Measurements from ENCODE around the gene ALAS2.

ALAS2 gene

DNA sequence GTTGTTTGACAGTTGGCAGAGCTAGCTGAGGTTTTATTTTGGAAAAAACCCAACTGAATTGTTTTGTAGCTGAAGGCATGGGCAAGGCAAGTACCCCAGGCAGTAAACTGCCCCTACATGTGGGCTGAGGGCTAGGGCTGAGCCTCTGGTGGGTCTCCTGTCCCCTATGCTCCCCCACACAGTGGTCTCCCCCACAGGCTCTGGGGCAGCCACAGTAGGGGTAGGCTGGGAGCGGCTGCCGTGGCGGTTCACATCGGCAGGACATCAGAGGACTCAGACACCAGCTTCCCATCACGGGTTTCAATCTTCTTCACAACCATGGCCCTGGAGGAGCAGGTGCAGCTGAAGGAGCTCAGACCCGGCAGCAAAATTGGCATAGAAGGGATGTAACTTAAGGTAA is 10.7 kb upstream of the ALAS2 start:
- TF ChIP-seq, protein P1, sequence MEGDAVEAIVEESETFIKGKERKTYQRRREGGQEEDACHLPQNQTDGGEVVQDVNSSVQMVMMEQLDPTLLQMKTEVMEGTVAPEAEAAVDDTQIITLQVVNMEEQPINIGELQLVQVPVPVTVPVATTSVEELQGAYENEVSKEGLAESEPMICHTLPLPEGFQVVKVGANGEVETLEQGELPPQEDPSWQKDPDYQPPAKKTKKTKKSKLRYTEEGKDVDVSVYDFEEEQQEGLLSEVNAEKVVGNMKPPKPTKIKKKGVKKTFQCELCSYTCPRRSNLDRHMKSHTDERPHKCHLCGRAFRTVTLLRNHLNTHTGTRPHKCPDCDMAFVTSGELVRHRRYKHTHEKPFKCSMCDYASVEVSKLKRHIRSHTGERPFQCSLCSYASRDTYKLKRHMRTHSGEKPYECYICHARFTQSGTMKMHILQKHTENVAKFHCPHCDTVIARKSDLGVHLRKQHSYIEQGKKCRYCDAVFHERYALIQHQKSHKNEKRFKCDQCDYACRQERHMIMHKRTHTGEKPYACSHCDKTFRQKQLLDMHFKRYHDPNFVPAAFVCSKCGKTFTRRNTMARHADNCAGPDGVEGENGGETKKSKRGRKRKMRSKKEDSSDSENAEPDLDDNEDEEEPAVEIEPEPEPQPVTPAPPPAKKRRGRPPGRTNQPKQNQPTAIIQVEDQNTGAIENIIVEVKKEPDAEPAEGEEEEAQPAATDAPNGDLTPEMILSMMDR (IDR thresholded peaks at IDR 0.05; ENCODE audit: control insufficient read depth, insufficient read depth, low read depth, low read length, missing control alignments), result no peak
- no peak overlapping the region for H3K4me3 ChIP-seq (ENCODE audit: control insufficient read depth, low read depth, low read length)
- no peak for DNase-seq (ENCODE audit: low read depth)

DNA sequence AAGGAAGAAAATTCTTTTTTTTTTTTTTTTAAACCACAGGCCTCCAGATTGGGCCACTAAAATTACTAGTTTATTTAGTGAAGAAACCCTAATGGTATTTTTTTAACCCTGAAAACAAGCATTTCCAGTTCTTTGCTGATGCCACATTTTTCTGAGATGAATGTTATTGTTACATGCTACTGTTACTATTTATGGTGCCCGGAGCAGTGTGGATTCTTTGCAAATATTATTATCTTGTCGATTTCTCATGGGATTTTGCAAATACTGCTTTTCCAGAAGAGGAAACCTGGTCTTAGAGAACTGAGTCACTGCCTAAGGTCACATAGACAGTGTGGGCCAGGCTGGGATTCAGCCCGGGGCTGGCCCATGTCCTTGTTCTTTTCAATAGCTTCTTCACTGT is 8.7 kb upstream of the ALAS2 start:
- TF ChIP-seq, protein P1 (IDR thresholded peaks at IDR 0.05; ENCODE audit: control insufficient read depth, insufficient read depth, low read depth, low read length, missing control alignments), result no peak
- H3K4me3 ChIP-seq (ENCODE audit: control insufficient read depth, low read depth, low read length), result no peak overlapping the region
- no peak for DNase-seq (ENCODE audit: low read depth)

DNA sequence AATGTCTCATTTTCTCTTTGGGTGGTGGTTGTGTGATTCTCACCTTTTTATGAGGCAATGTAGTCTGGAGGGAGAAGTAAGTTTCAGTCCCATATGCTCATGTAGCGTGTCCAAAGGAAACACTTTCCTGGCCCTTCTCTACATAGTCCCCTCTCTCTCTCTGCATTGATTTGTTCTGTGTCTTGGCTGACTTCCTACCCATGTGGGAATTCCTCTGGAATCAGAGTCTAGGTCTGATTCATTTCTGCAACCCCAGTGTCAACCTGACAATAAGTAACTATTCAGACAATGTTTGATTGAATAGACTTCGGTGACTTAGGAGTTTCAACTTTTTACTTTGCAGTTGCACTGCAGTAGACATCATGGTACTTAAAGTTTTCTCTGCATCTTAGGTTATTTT is 2.7 kb upstream of the ALAS2 start:
- no peak for DNase-seq (ENCODE audit: low read depth)
- TF ChIP-seq, protein P1 (IDR thresholded peaks at IDR 0.05; ENCODE audit: control insufficient read depth, insufficient read depth, low read depth, low read length, missing control alignments), result no peak
- H3K4me3 ChIP-seq (ENCODE audit: control insufficient read depth, low read depth, low read length), result no peak overlapping the region

DNA sequence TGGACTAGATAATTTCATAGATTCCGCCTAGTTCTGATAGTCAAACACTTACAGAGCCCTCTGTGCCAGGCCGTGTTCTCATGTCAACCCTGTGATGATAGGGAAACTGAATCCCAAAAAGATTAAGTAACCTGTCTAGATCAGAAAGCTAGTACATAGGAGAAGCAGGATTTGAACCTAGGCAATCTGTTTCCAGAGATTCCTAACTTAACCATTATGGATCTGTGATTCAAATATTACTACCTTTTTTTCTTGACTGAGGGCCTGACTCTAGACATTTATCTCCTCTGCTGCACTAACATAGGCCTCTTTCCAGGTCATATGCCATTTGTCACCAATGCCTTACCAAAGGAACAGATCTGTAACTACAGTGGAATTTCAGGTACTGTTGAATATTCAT is 1.5 kb downstream of the ALAS2 start:
- no peak overlapping the region for H3K4me3 ChIP-seq (ENCODE audit: control insufficient read depth, low read depth, low read length)
- DNase-seq (ENCODE audit: low read depth), result no peak
- TF ChIP-seq, protein P1 (IDR thresholded peaks at IDR 0.05; ENCODE audit: control insufficient read depth, insufficient read depth, low read depth, low read length, missing control alignments), result no peak

DNA sequence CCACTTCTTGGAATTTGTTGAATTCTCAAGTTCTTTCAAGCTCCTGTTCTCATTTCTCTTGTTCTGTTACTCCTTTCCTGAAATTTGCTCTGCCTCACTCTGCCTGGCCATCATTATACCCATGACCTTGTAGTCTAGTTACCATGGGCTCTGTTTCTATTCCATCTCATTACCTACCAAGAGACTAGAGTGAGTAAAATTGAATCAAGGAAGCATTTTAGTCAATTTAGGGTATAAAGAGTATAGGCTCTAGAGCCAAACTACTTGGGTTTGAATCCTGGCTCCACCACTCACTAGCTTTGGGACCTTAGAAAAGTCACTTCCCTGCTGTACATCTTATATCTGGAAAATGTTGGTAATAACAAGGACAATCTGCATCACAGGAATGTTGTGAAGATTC is 2.2 kb downstream of the ALAS2 start:
- no peak for DNase-seq (ENCODE audit: low read depth)
- no peak overlapping the region for H3K4me3 ChIP-seq (ENCODE audit: control insufficient read depth, low read depth, low read length)
- TF ChIP-seq, protein P1 (IDR thresholded peaks at IDR 0.05; ENCODE audit: control insufficient read depth, insufficient read depth, low read depth, low read length, missing control alignments), result no peak

DNA sequence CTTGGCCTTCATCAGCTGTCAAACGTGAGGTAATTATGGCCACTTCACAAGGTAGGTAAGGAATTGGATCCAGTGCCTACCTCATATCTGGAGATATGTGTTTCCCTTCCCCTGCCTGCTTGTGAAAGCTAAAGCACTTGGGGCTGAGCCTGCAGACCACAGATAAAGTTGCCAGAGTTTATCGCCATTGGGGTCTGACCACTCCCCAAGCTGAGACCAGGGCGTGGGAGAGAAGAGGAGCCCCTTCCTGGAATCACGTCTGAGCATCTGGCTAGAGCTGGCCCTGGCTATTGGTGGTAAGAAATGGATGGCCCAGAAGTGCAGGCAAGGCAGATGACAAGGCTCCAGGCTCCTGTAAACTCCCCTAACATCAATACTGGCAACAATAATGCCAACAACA is 2.7 kb downstream of the ALAS2 start:
- DNase-seq (ENCODE audit: low read depth), result no peak
- TF ChIP-seq, protein P1 (IDR thresholded peaks at IDR 0.05; ENCODE audit: control insufficient read depth, insufficient read depth, low read depth, low read length, missing control alignments), result no peak
- H3K4me3 ChIP-seq (ENCODE audit: control insufficient read depth, low read depth, low read length), result no peak overlapping the region

DNA sequence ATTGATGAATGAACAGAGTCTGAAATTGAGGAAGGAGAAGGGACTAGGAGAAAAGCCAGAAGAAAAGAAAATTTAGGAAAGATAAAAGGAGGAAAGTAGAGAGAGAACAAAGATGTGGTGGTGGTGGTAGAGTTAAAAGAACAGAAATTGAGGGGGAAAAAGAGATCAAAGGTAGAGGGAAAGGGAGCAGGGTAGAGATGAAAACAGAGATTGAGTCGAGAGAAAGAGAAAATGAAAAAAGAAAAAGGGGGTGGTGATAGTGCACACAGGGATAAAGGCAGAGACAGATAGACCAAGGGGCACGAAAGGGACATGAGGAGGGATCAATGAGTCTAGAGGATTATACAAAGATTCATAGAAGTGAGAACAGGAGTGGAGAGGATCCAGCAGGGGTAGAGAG is 3.9 kb downstream of the ALAS2 start:
- TF ChIP-seq, protein P1 (IDR thresholded peaks at IDR 0.05; ENCODE audit: control insufficient read depth, insufficient read depth, low read depth, low read length, missing control alignments), result no peak
- H3K4me3 ChIP-seq (ENCODE audit: control insufficient read depth, low read depth, low read length), result no peak overlapping the region
- no peak for DNase-seq (ENCODE audit: low read depth)
